GM12878 (cell line): ENCODE measurements around the gene TCL1B.

Experiments used
- ATF3 ChIP-seq: IDR thresholded peaks from 2 replicates; pipeline ENCODE4 v1.6.1; 2011; ENCODE audit warnings: low read depth, mild to moderate bottlenecking, low read length, moderate library complexity, borderline replicate concordance; ENCODE audit errors: extremely low read depth
- CTCF ChIP-seq, 3 experiments: IDR thresholded peaks in 2 of 3; conservative IDR thresholded peaks in 1 of 3; 2 replicates each; pipeline ENCODE4 v1.5.1; 2011; ENCODE audit warnings: low read depth in 3 of 3, low read length in 3 of 3, mild to moderate bottlenecking in 3 of 3, control low read depth in 2 of 3, moderate library complexity in 2 of 3, inconsistent platforms in 1 of 3, mixed read lengths in 1 of 3; ENCODE audit not compliant: control insufficient read depth in 2 of 3, insufficient read depth in 1 of 3; ENCODE audit errors: extremely low read depth in 1 of 3
- E4F1 ChIP-seq: fragments of 450-650 bp; IDR thresholded peaks from 2 replicates; pipeline ENCODE4 v1.6.1; 2018; ENCODE audit warnings: borderline replicate concordance, mild to moderate bottlenecking; ENCODE audit not compliant: partially characterized antibody
- EP300 ChIP-seq, 2 experiments: fragments of 150-350 bp in 1 of 2; IDR thresholded peaks; 2 replicates each; pipeline ENCODE4 v1.6.1; 2011 to 2012; ENCODE audit warnings: low read depth in 2 of 2, low read length in 2 of 2, borderline replicate concordance in 1 of 2, improper control_type of control experiment in 1 of 2, inconsistent platforms in 1 of 2; ENCODE audit not compliant: control insufficient read depth in 1 of 2
- IKZF2 ChIP-seq, 2 experiments: fragments of 450-650 bp; IDR thresholded peaks; 2 replicates each; pipeline ENCODE4 v1.6.1; 2017; ENCODE audit warnings: mild to moderate bottlenecking in 2 of 2, moderate library complexity in 2 of 2
- NR2C2 ChIP-seq: IDR thresholded peaks from 2 replicates; pipeline ENCODE4 v1.6.1; 2011; ENCODE audit warnings: borderline replicate concordance, low read depth; ENCODE audit not compliant: control insufficient read depth, insufficient read length
- RCOR1 ChIP-seq: conservative IDR thresholded peaks from 2 replicates; pipeline ENCODE4 v1.6.1; 2012; ENCODE audit warnings: low read depth, low read length, improper control_type of control experiment
- SIX5 ChIP-seq: IDR thresholded peaks from 2 replicates; pipeline ENCODE4 v1.6.1; 2011; ENCODE audit warnings: mild to moderate bottlenecking, low read depth, low read length, moderate library complexity; ENCODE audit not compliant: severe bottlenecking
- STAT3 ChIP-seq: IDR thresholded peaks from 2 replicates; pipeline ENCODE4 v1.6.1; 2011; ENCODE audit warnings: low read depth, low read length, improper control_type of control experiment
- SUPT20H ChIP-seq: IDR thresholded peaks from 2 replicates; pipeline ENCODE4 v1.6.1; 2011; ENCODE audit warnings: low read depth, mild to moderate bottlenecking, low read length, moderate library complexity, borderline replicate concordance; ENCODE audit not compliant: control insufficient read depth
- ZNF274 ChIP-seq: IDR thresholded peaks from one replicate; pipeline ENCODE4 v1.8.0; 2011; ENCODE audit not compliant: insufficient read length, insufficient read depth

GRCh38 chr14:95700221-95700976, 14.2 kb downstream of the TCL1B start:
- TF ChIP-seq CTCF (IDR thresholded peaks at IDR 0.05 in 2 of 3, conservative IDR thresholded peaks at IDR 0.05 in 1 of 3; ENCODE audit: control insufficient read depth in 2 of 3, extremely low read depth in 1 of 3, insufficient read depth in 1 of 3, low read depth in 3 of 3, low read length in 3 of 3) (no peak), SUPT20H (no peak), NR2C2 (no peak), ATF3 (no peak), E4F1 (no peak), RCOR1 (no peak), SIX5 (no peak), STAT3 (no peak), EP300 (IDR thresholded peaks at IDR 0.05; ENCODE audit: borderline replicate concordance in 1 of 2, control insufficient read depth in 1 of 2, low read depth in 2 of 2, low read length in 2 of 2) (no peak), IKZF2 (IDR thresholded peaks at IDR 0.05) (no peak), ZNF274 (no peak)
